ENCODE data around the gene SPTSSA.

DNA sequence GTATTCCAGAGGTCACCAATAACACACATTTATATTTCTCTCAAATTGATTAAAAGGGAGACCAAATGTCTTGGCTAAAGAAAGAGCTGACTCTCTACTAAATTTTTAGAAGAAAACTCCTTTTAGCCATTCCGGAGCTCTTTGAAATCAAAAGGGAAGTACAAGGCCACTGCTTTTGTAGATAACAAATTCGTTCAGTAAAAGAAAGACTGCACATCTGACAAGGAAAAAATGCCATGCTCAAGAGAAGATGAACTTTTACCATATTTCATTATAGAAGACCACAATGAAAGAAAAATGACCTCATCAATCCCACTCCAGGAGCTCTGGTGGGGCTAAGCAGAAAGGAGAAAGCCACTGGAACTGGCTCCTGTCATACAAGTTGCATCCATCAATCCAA, 57.6 kb downstream of the SPTSSA start:
- TF ChIP-seq, protein P1, sequence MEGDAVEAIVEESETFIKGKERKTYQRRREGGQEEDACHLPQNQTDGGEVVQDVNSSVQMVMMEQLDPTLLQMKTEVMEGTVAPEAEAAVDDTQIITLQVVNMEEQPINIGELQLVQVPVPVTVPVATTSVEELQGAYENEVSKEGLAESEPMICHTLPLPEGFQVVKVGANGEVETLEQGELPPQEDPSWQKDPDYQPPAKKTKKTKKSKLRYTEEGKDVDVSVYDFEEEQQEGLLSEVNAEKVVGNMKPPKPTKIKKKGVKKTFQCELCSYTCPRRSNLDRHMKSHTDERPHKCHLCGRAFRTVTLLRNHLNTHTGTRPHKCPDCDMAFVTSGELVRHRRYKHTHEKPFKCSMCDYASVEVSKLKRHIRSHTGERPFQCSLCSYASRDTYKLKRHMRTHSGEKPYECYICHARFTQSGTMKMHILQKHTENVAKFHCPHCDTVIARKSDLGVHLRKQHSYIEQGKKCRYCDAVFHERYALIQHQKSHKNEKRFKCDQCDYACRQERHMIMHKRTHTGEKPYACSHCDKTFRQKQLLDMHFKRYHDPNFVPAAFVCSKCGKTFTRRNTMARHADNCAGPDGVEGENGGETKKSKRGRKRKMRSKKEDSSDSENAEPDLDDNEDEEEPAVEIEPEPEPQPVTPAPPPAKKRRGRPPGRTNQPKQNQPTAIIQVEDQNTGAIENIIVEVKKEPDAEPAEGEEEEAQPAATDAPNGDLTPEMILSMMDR (IDR thresholded peaks at IDR 0.05), result no peak
- TF ChIP-seq, protein P2, sequence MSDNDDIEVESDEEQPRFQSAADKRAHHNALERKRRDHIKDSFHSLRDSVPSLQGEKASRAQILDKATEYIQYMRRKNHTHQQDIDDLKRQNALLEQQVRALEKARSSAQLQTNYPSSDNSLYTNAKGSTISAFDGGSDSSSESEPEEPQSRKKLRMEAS (IDR thresholded peaks at IDR 0.05; ENCODE audit: low read depth), result no peak

Measured in SK-N-SH (cell line).